Hepatocyte (in vitro differentiated cells): ENCODE results near the gene SRMS. TPM values are rescaled to one million over a fixed set of nuclear protein-coding genes. Genes with fewer than 3 reads are reported as not detected.

Experiments
- DNase-seq: peaks from one replicate; pipeline ENCODE4 v3.0.0-alpha.2; 2016; ENCODE audit warnings: low spot score
- H2AFZ ChIP-seq: fragments of 200-600 bp; sonication (generic); 2 replicates; pipeline ENCODE4 v1.6.0; 2016; ENCODE audit warnings: antibody characterized with exemption, mild to moderate bottlenecking
- H3K27ac ChIP-seq: fragments of 200-600 bp; sonication (generic); 2 replicates; pipeline ENCODE4 v1.5.1; 2016; ENCODE audit warnings: mild to moderate bottlenecking
- H3K27me3 ChIP-seq: fragments of 200-600 bp; sonication (generic); 2 replicates; pipeline ENCODE4 v1.6.1; 2016
- H3K36me3 ChIP-seq: fragments of 200-600 bp; sonication (generic); replicated peaks from 2 replicates; pipeline ENCODE4 v1.5.1; 2016; ENCODE audit warnings: low read depth; ENCODE audit not compliant: insufficient read depth
- H3K4me1 ChIP-seq: fragments of 200-600 bp; sonication (generic); 2 replicates; pipeline ENCODE4 v1.5.1; 2016; ENCODE audit warnings: mild to moderate bottlenecking, moderate library complexity; ENCODE audit not compliant: insufficient read depth
- H3K4me2 ChIP-seq: fragments of 200-600 bp; sonication (generic); 2 replicates; pipeline ENCODE4 v1.6.0; 2016
- H3K4me3 ChIP-seq: fragments of 200-600 bp; sonication (generic); 2 replicates; pipeline ENCODE4 v1.5.1; 2016; ENCODE audit warnings: mild to moderate bottlenecking
- H3K79me2 ChIP-seq: fragments of 200-600 bp; sonication (generic); 2 replicates; pipeline ENCODE4 v1.6.0; 2017; ENCODE audit warnings: mild to moderate bottlenecking
- H3K9me2 ChIP-seq: fragments of 200-600 bp; sonication (generic); replicated peaks from 2 replicates; pipeline ENCODE4 v1.6.0; 2017; ENCODE audit warnings: mild to moderate bottlenecking; ENCODE audit not compliant: insufficient read depth
- H3K9me3 ChIP-seq: fragments of 200-600 bp; sonication (generic); 2 replicates; pipeline ENCODE4 v1.5.1; 2016; ENCODE audit warnings: low read depth, mild to moderate bottlenecking
- H4K20me1 ChIP-seq: fragments of 200-600 bp; sonication (generic); 2 replicates; pipeline ENCODE4 v1.6.0; 2016; ENCODE audit warnings: mild to moderate bottlenecking; ENCODE audit not compliant: insufficient read depth, poor library complexity, severe bottlenecking
- EZH2 ChIP-seq: fragments of 200-600 bp; sonication (generic); IDR thresholded peaks from 2 replicates; pipeline ENCODE4 v1.6.1; 2016; ENCODE audit warnings: antibody characterized with exemption, mild to moderate bottlenecking, borderline replicate concordance
- EZH2phosphoT487 ChIP-seq: fragments of 200-600 bp; sonication (generic); IDR thresholded peaks from one replicate; pipeline ENCODE4 v1.6.1; 2018; ENCODE audit warnings: antibody characterized with exemption, mild to moderate bottlenecking, low read depth, moderate library complexity; ENCODE audit not compliant: unreplicated experiment, severe bottlenecking
- WGBS: methylation state at CpG from one replicate; pipeline ENCODE4 v1.1.6; 2016; ENCODE audit warnings: low lambda C conversion rate; ENCODE audit errors: missing lambda C conversion rate; 5-methylcytosine and 5-hydroxymethylcytosine counted together
- polyA plus RNA-seq: library from polyadenylated mRNA; unstranded; fragments of >200 nt; fragmentation: Nextera tagmentation; extraction: Ambion mirVana; gene quantifications from 2 replicates; pipeline ENCODE4 v1.2.1, GENCODE V29; 2016
- total RNA-seq: library from RNA; depleted of rRNA; stranded (reverse); fragments of >200 nt; gene quantifications from 2 replicates; pipeline ENCODE4 v1.2.3, GENCODE V29; 2014
- TF ChIP-seq, protein P1 (sequence below): fragments of 200-600 bp; sonication (generic); IDR thresholded peaks from 2 replicates; pipeline ENCODE4 v1.5.1; 2016; ENCODE audit warnings: antibody characterized with exemption, mild to moderate bottlenecking; ENCODE audit not compliant: poor library complexity

The SRMS gene
- total and polyA plus RNA-seq, 2 experiments from 2014 or later, result not detected

DNA sequence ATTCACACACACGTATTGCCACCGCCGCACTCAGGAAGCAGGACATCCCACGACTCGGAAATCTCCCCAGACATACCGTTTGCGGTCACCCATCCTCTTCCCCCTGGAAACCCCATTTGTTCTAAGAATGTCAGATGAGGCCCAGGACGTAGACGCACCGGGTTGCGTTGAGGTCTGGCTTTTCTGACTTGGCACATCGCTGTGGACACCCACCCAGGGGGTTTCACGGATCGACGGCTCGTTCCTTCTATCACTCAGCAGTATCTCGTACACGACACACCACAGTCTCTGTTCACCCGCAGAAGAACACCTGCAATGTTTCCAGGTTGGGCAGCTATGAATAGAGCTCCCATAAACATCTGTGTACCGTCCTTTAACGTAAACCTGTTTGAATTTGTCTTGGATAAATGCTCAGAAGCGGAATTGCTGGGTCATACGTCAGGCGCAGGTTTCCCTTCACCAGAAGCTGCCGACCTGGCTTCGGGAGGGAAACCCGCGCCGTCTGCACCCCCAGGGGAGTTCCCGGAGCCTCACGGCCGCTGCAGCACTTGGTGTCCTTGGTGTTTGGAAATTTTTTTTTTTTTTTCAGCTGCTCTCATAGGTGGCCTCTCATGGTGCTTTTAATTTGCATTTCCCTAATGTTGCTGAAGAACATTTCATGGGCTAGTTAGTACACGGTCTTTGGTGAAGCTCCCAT is 39.3 kb downstream of the SRMS start:
- DNase-seq, result no peak
- Histone ChIP-seq H3K79me2 (no peaks in the 10 kb centered on the region), H2AFZ (no peak overlapping the region), H3K4me2 (no peak overlapping the region), H3K27ac (no peak overlapping the region), H3K9me2 (no peaks in the 10 kb centered on the region), H3K4me1 (no peaks in the 10 kb centered on the region), H4K20me1 (no peaks in the 10 kb centered on the region), H3K9me3 (no peaks in the 10 kb centered on the region), H3K36me3 (no peaks in the 10 kb centered on the region), H3K27me3 (peaks cover 5% of the 10 kb centered on the region), H3K4me3 (no peak overlapping the region)
- TF ChIP-seq, protein P1, sequence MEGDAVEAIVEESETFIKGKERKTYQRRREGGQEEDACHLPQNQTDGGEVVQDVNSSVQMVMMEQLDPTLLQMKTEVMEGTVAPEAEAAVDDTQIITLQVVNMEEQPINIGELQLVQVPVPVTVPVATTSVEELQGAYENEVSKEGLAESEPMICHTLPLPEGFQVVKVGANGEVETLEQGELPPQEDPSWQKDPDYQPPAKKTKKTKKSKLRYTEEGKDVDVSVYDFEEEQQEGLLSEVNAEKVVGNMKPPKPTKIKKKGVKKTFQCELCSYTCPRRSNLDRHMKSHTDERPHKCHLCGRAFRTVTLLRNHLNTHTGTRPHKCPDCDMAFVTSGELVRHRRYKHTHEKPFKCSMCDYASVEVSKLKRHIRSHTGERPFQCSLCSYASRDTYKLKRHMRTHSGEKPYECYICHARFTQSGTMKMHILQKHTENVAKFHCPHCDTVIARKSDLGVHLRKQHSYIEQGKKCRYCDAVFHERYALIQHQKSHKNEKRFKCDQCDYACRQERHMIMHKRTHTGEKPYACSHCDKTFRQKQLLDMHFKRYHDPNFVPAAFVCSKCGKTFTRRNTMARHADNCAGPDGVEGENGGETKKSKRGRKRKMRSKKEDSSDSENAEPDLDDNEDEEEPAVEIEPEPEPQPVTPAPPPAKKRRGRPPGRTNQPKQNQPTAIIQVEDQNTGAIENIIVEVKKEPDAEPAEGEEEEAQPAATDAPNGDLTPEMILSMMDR, result no peak
- TF ChIP-seq EZH2phosphoT487 (no peak), EZH2 (no peak)
- WGBS, result 93% methylated on average over 33 of the region's 33 CpGs

DNA sequence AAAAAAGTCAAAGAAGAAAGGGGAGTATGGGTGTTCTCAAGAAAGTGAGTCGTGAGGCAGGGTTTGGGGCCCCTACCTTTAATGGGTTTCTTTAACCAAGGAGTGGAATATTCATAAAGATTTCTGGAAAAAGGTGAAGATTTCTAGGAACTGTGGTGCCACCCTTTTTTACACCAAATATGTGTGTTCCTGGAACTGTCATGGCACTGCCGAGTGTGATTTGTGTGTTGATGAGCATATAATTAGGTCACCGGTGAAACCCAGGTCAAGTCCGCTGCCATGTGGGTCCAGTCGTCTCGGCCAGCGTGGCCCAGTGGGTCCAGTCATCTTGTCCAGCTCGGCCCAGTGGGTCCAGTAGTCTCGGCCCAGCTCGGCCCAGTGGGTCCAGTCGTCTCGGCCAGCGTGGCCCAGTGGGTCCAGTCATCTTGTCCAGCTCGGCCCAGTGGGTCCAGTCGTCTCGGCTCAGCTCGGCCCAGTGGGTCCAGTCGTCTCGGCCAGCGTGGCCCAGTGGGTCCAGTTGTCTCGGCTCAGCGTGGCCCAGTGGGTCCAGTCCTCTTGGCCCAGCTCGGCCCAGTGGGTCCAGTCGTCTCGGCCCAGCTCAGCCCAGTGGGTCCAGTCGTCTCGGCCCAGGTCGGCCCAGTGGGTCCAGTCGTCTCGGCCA is 40.3 kb downstream of the SRMS start:
- no peaks in the 10 kb centered on the region for H4K20me1 ChIP-seq
- no peaks in the 10 kb centered on the region for H3K9me2 ChIP-seq
- WGBS, result 96% methylated on average over 25 of the region's 30 CpGs

DNA sequence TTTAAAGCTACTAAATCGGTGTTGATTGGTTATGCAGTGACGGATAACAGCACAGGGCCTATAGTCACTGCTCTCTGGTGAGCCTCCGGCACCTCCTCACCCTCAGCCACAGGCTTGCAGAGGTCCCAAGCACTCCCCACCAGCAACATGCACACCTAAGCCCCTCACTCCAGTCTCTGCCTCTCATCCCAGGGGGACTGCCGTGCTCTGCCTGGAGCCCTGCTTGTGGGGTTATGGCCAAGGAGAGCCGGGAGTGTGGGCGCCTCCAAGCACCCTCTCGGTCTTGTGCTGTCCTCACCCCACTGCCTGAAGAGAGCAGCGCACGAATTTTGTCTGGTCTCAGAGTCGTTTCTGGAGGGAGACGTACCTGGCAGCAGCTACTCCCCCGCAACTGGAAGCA is 41.8 kb downstream of the SRMS start:
- Histone ChIP-seq H3K27me3 (peaks cover 5% of the 10 kb centered on the region), H3K9me2 (no peaks in the 10 kb centered on the region), H3K36me3 (no peaks in the 10 kb centered on the region), H3K79me2 (no peaks in the 10 kb centered on the region), H3K4me2 (no peak overlapping the region), H4K20me1 (no peaks in the 10 kb centered on the region), H3K4me3 (no peak overlapping the region), H3K27ac (no peak overlapping the region), H3K9me3 (no peaks in the 10 kb centered on the region), H2AFZ (no peak overlapping the region), H3K4me1 (no peaks in the 10 kb centered on the region)
- DNase-seq, result no peak
- 89% methylated on average over 12 of the region's 12 CpGs for whole genome bisulfite sequencing
- TF ChIP-seq EZH2 (no peak), EZH2phosphoT487 (no peak)
- TF ChIP-seq, protein P1, result no peak

More for the DNA sequence above, 40.3 kb downstream of the SRMS start:
- TF ChIP-seq, protein P1, result no peak
- TF ChIP-seq EZH2phosphoT487, result no peak
- no peak for TF ChIP-seq EZH2
- H3K27ac ChIP-seq, result no peak overlapping the region
- H3K27me3 ChIP-seq, result peaks cover 5% of the 10 kb centered on the region
- no peaks in the 10 kb centered on the region for H3K79me2 ChIP-seq
- no peaks in the 10 kb centered on the region for H3K9me3 ChIP-seq
- no peak overlapping the region for H3K4me3 ChIP-seq
- H3K36me3 ChIP-seq, result no peaks in the 10 kb centered on the region
- no peaks in the 10 kb centered on the region for H3K4me1 ChIP-seq
- H2AFZ ChIP-seq, result no peak overlapping the region
- H3K4me2 ChIP-seq, result no peak overlapping the region
- no peak for DNase-seq
